Neural cell (in vitro differentiated cells): ENCODE data around the gene LGALS14.

ENCODE experiments used
- CTCF ChIP-seq: fragments of 450-650 bp; IDR thresholded peaks from 2 replicates; pipeline ENCODE4 v1.5.1; 2014; ENCODE audit warnings: antibody characterized with exemption, mild to moderate bottlenecking, moderate library complexity; ENCODE audit not compliant: poor library complexity, severe bottlenecking
- EP300 ChIP-seq: fragments of 450-650 bp; conservative IDR thresholded peaks from 2 replicates; pipeline ENCODE4 v1.6.1; 2014; ENCODE audit warnings: antibody characterized with exemption, mild to moderate bottlenecking, moderate library complexity; ENCODE audit not compliant: poor library complexity, severe bottlenecking
- EZH2 ChIP-seq: fragments of 200-600, 300-800 bp; shearing (Covaris generic), sonication (generic); IDR thresholded peaks from 2 replicates; pipeline ENCODE4 v1.6.1; 2014; ENCODE audit warnings: antibody characterized with exemption, low read length, borderline replicate concordance, mild to moderate bottlenecking; ENCODE audit not compliant: insufficient read depth, poor library complexity, severe bottlenecking
- MXI1 ChIP-seq: fragments of 450-650 bp; conservative IDR thresholded peaks from 2 replicates; pipeline ENCODE4 v1.6.1; 2014; ENCODE audit warnings: antibody characterized with exemption, mild to moderate bottlenecking; ENCODE audit not compliant: poor library complexity, severe bottlenecking
- POLR2AphosphoS5 ChIP-seq: IDR thresholded peaks from 2 replicates; pipeline ENCODE4 v1.6.1; 2012
- RAD21 ChIP-seq: fragments of 450-650 bp; conservative IDR thresholded peaks from 2 replicates; pipeline ENCODE4 v1.6.1; 2014; ENCODE audit warnings: antibody characterized with exemption, mild to moderate bottlenecking, moderate library complexity
- REST ChIP-seq: IDR thresholded peaks from 2 replicates; pipeline ENCODE4 v1.6.1; 2012; ENCODE audit warnings: borderline replicate concordance
- SMC3 ChIP-seq: fragments of 450-650 bp; conservative IDR thresholded peaks from 2 replicates; pipeline ENCODE4 v1.6.1; 2014; ENCODE audit warnings: antibody characterized with exemption, mild to moderate bottlenecking, moderate library complexity; ENCODE audit not compliant: poor library complexity
- TAF1 ChIP-seq: IDR thresholded peaks from 2 replicates; pipeline ENCODE4 v1.6.1; 2012; ENCODE audit warnings: low read depth

- TF ChIP-seq CTCF (no peak), EZH2 (no peak), REST (no peak), SMC3 (no peak), EP300 (no peak), POLR2AphosphoS5 (no peak), MXI1 (no peak), RAD21 (no peak), TAF1 (no peak)
Observed at GRCh38 chr19:39698535-39698934, 5.7 kb upstream of the LGALS14 start.
